Fibroblast of villous mesenchyme (primary cell): ENCODE data around the gene ASTN2. TPM values are rescaled to one million over a fixed set of nuclear protein-coding genes. Genes with fewer than 3 reads are reported as not detected.

Experiments used
- DNase-seq: peaks from one replicate; pipeline ENCODE4 v3.0.0-alpha.2; 2010; ENCODE audit warnings: low read depth
- H3K4me3 ChIP-seq: 2 replicates; pipeline ENCODE4 v1.5.1; 2011; ENCODE audit warnings: low read depth, mild to moderate bottlenecking, low read length
- CTCF ChIP-seq: IDR thresholded peaks from 2 replicates; pipeline ENCODE4 v1.5.1; 2012; ENCODE audit warnings: low read depth, mild to moderate bottlenecking, low read length; ENCODE audit not compliant: insufficient read depth
- total RNA-seq: library from RNA; depleted of rRNA; stranded (reverse); fragments of >200 nt; gene quantifications from 2 replicates; pipeline ENCODE4 v1.2.3, GENCODE V29; 2012

Gene ASTN2
- total RNA-seq, 1 donor: 5.6 TPM

- TF ChIP-seq CTCF: no peak
- H3K4me3 ChIP-seq: no peak overlapping the region
- DNase-seq: no peak
Measured at GRCh38 chr9:117088140-117088539, 326.7 kb downstream of the ASTN2 start.

GRCh38 chr9:117084221-117084620 lies 330.6 kb downstream of the ASTN2 start:
- no peak for DNase-seq
- no peak overlapping the region for H3K4me3 ChIP-seq
- no peak for TF ChIP-seq CTCF

GRCh38 chr9:117083559-117083958 lies 331.3 kb downstream of the ASTN2 start:
- no peak for DNase-seq
- TF ChIP-seq CTCF: no peak
- no peak overlapping the region for H3K4me3 ChIP-seq

GRCh38 chr9:117081641-117082317 lies 333.1 kb downstream of the ASTN2 start:
- H3K4me3 ChIP-seq: no peak overlapping the region
- TF ChIP-seq CTCF: no peak
- DNase-seq: no peak

- no peak overlapping the region for H3K4me3 ChIP-seq
- no peak for TF ChIP-seq CTCF
- no peak for DNase-seq
Measured at GRCh38 chr9:117080765-117081390, 334.0 kb downstream of the ASTN2 start.

GRCh38 chr9:117076571-117077290 lies 338.1 kb downstream of the ASTN2 start:
- no peak for DNase-seq
- TF ChIP-seq CTCF: no peak
- no peak overlapping the region for H3K4me3 ChIP-seq
